Body of pancreas (tissue), 4 donors: ENCODE data around the gene CYP19A1. TPM values are rescaled to one million over a fixed set of nuclear protein-coding genes. Genes with fewer than 3 reads are reported as not detected.

ENCODE experiments used
- ATAC-seq: fragments of 150-250 bp; one replicate; pipeline ENCODE4 v1.9.1; 2016
- DNase-seq, 4 donors: peaks; one replicate each; pipeline ENCODE4 v3.0.0-alpha.2; 2019
- H3K27ac ChIP-seq, 4 donors: fragments of 200-600 bp; sonication (generic); 1 replicate in 3 of 4; 2 replicates in 1 of 4; pipeline versions ENCODE4 v1.5.1 to v1.6.1; 2016 to 2019; ENCODE audit warnings: mild to moderate bottlenecking in 1 of 4, mixed read lengths in 1 of 4, moderate library complexity in 1 of 4
- H3K27me3 ChIP-seq, 2 donors: fragments of 200-600 bp; sonication (generic); one replicate each; pipeline ENCODE4 v1.6.0; 2016; ENCODE audit warnings: mild to moderate bottlenecking in 1 of 2
- H3K36me3 ChIP-seq, 2 donors: fragments of 200-600 bp; sonication (generic); replicated peaks in 1 of 2; 2 replicates each; pipeline ENCODE4 v1.5.1; 2016; ENCODE audit warnings: low read depth in 2 of 2; ENCODE audit not compliant: insufficient read depth in 1 of 2
- H3K4me1 ChIP-seq: fragments of 200-600 bp; sonication (generic); one replicate; pipeline ENCODE4 v1.6.0; 2016
- H3K4me3 ChIP-seq, 2 donors: fragments of 200-600 bp; sonication (generic); 1 replicate in 1 of 2; 2 replicates in 1 of 2; pipeline ENCODE4 v1.5.1; 2016 to 2019
- H3K9me3 ChIP-seq, 3 donors: fragments of 200-600 bp; sonication (generic); 1 replicate in 2 of 3; 2 replicates in 1 of 3; pipeline ENCODE4 v1.5.1; 2016
- POLR2A ChIP-seq, 3 donors: fragments of 450-650 bp; IDR thresholded peaks; one replicate each; pipeline ENCODE4 v1.6.1; 2016; ENCODE audit warnings: antibody characterized with exemption in 3 of 3, mild to moderate bottlenecking in 2 of 3
- WGBS, 2 donors: methylation state at CpG; one replicate each; pipeline ENCODE4 v1.1.5; 2017; 5-methylcytosine and 5-hydroxymethylcytosine counted together
- intact Hi-C: fragments of 100-400 bp; cut with DNase I; formaldehyde crosslinking; loops from one replicate; pipeline ENCODE4 v1.15.1; 2023
- total RNA-seq, 2 donors: library from RNA; depleted of rRNA; stranded (reverse); fragments of >200 nt; gene quantifications; one replicate each; pipeline ENCODE4 v1.1.0, GENCODE V29; 2016
- TF ChIP-seq, protein P1 (sequence below), 7 experiments: fragments of 450-650 bp in 4 of 7; fragments of 200-600 bp in 3 of 7; sonication (generic) in 3 of 7; IDR thresholded peaks; one replicate each; pipeline ENCODE4 v1.5.1; 2016 to 2019; ENCODE audit warnings: antibody characterized with exemption in 7 of 7

CYP19A1 gene
- total RNA-seq, 2 donors from 2014 or later, result 0.26 TPM; not detected in 1

DNA sequence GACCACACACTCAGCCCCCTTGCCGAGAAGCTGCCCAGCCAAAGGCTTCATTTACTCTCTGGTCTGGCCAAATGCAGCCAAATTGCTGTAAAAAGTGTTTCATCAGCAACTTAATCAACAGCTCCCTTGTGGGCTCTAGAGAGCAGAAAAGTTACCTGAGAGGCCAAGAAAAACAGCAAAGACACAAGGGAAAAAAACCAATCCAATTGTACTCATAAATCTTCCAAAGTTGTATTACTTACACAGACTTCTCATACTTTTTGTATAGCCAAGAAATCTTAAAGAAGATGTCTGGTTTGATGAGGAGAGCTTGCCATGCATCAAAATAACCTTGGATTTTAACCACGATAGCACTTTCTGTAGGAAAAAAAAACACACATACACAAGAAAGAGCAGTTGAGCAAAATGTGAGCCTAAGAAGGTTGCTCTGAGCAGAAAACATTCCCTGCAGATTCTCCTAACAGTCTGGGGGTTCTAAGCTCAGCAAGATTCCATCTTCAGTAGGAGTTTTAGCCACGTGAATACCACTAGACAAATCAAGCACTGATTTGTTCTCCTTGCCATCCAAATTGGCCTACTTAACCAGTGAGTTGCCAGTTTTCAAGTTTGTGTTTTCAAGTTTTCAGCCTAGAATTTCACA is 120.0 kb downstream of the CYP19A1 start:
- ATAC-seq (no peak), DNase-seq (no peak)
- no peaks in the 10 kb centered on the region for H3K9me3 ChIP-seq
- intact Hi-C loops, result no loop called here
- H3K4me1 ChIP-seq, result no peaks in the 10 kb centered on the region
- no peaks in the 10 kb centered on the region for H3K27me3 ChIP-seq
- no peak overlapping the region for H3K27ac ChIP-seq
- no peaks in the 10 kb centered on the region for H3K36me3 ChIP-seq
- H3K4me3 ChIP-seq, result no peak overlapping the region
- TF ChIP-seq POLR2A (IDR thresholded peaks at IDR 0.05), result no peak
- TF ChIP-seq, protein P1, sequence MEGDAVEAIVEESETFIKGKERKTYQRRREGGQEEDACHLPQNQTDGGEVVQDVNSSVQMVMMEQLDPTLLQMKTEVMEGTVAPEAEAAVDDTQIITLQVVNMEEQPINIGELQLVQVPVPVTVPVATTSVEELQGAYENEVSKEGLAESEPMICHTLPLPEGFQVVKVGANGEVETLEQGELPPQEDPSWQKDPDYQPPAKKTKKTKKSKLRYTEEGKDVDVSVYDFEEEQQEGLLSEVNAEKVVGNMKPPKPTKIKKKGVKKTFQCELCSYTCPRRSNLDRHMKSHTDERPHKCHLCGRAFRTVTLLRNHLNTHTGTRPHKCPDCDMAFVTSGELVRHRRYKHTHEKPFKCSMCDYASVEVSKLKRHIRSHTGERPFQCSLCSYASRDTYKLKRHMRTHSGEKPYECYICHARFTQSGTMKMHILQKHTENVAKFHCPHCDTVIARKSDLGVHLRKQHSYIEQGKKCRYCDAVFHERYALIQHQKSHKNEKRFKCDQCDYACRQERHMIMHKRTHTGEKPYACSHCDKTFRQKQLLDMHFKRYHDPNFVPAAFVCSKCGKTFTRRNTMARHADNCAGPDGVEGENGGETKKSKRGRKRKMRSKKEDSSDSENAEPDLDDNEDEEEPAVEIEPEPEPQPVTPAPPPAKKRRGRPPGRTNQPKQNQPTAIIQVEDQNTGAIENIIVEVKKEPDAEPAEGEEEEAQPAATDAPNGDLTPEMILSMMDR (IDR thresholded peaks at IDR 0.05), result no peak
- 54 to 57% methylated on average over 3 of the region's 3 CpGs for WGBS, 2 donors

DNA sequence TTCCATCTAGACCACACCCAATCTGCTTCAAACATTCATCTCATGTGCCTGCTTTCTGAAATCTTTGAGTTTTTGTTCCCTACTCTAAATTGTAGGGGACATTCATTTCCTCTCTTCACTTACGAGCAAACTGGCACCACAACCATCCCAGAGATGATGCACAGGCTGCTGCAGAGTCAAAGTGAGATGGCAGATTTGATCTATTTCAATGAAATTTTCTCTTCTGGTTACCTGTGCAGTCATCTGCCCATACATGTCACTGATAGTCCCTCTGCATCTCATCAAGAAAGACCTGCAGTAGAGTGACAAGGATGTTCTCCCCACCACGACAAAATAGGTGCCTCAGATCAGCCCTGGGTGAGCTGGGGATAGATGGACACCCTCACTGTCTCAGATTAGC is 125.5 kb downstream of the CYP19A1 start:
- H3K27me3 ChIP-seq, result no peaks in the 10 kb centered on the region
- no peak for TF ChIP-seq POLR2A (IDR thresholded peaks at IDR 0.05)
- TF ChIP-seq, protein P1 (IDR thresholded peaks at IDR 0.05), result no peak
- no peak overlapping the region for H3K4me3 ChIP-seq
- intact Hi-C loops, result no loop called here
- H3K27ac ChIP-seq, result no peak overlapping the region
- no peaks in the 10 kb centered on the region for H3K9me3 ChIP-seq
- H3K4me1 ChIP-seq, result no peaks in the 10 kb centered on the region
- DNase-seq (no peak), ATAC-seq (no peak)
- 76 to 88% methylated on average over 2 of the region's 2 CpGs for WGBS, 2 donors
- no peaks in the 10 kb centered on the region for H3K36me3 ChIP-seq

DNA sequence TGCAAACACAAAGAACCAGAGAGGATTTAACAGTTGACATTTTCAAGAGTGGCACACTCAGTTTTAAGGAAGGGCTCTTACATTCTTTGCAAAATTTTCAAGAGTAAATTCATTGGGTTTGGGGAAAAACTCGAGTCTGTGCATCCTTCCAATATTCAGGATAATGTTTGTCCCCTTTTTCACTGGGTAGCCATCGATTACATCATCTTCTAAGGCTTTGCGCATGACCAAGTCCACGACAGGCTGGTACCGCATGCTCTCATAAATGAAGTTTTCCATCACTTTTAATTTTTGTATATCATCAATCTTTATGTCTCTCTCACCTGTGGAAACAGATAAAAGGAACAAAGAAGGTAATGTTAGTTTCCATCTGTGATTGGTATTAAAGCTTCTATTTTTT is 126.2 kb downstream of the CYP19A1 start:
- 62 to 70% methylated on average over 5 of the region's 5 CpGs for WGBS, 2 donors
- Histone ChIP-seq H3K4me1 (no peaks in the 10 kb centered on the region), H3K4me3 (no peak overlapping the region), H3K27me3 (no peaks in the 10 kb centered on the region), H3K27ac (no peak overlapping the region), H3K36me3 (no peaks in the 10 kb centered on the region), H3K9me3 (no peaks in the 10 kb centered on the region)
- intact Hi-C loops, result no loop called here
- ATAC-seq (no peak), DNase-seq (no peak)
- TF ChIP-seq POLR2A (IDR thresholded peaks at IDR 0.05), result no peak
- TF ChIP-seq, protein P1 (IDR thresholded peaks at IDR 0.05), result no peak

DNA sequence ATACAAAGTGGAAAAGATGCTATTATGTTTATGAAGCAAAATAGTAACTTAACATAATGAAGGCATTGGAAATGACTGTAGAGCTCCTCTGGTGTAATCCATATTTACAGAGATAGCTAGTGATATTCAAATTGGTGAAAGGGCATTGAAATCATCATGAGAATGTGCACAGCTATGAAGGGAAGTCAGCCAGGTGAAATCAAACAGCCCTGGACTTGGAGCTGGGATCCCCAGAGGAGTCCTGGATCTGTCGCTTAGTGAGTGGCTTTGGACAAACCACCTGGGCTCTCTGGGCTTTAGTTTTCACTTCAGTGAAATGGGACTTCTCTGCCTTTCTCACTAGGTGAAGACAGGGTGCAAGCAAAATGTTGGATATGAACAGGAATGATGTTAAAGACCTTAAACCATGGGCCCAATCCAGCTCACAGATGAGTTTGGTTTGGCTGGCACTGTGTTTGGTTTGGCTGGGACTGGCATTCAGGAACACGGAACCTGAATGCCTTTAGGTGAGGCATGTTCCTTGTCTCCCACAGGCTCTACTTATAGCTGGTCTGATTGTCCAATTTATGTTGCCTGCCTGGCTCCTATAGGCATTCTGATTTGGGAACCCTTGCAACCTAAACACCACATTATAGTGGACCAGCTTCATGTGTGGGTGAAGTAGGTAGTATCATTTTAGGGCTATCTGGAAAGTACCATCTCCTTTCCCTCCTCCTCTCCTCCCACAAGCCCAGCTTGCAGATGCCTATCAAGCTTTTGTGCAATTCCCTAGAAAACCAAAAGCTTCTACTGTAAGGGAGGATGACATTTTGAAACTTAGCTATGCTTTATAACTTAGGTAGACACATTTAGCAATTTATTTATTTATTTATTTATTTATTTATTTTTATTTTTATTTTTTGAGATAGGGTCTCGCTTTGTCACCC is 133.1 kb downstream of the CYP19A1 start:
- H3K36me3 ChIP-seq, result no peaks in the 10 kb centered on the region
- DNase-seq (peak; percentile 27 to 53 (median 40)), ATAC-seq (peak; percentile 50)
- H3K9me3 ChIP-seq, result no peaks in the 10 kb centered on the region
- no peak for TF ChIP-seq POLR2A (IDR thresholded peaks at IDR 0.05)
- TF ChIP-seq, protein P1 (IDR thresholded peaks at IDR 0.05), result no peak
- intact Hi-C loops, result no loop called here
- H3K4me3 ChIP-seq, result no peak overlapping the region
- peaks cover 6% of the 10 kb centered on the region for H3K4me1 ChIP-seq
- 37 to 60% methylated on average over 3 of the region's 3 CpGs for WGBS, 2 donors
- H3K27ac ChIP-seq, result no peak overlapping the region
- no peaks in the 10 kb centered on the region for H3K27me3 ChIP-seq
